Measurements from ENCODE around the gene FMN2. TPM values are rescaled to one million over a fixed set of nuclear protein-coding genes. Genes with fewer than 3 reads are reported as not detected.

The FMN2 gene
- total RNA-seq, 4 donors from 2014 or later: 0.46 to 1.4 (median 0.49) TPM; not detected in 1

DNA sequence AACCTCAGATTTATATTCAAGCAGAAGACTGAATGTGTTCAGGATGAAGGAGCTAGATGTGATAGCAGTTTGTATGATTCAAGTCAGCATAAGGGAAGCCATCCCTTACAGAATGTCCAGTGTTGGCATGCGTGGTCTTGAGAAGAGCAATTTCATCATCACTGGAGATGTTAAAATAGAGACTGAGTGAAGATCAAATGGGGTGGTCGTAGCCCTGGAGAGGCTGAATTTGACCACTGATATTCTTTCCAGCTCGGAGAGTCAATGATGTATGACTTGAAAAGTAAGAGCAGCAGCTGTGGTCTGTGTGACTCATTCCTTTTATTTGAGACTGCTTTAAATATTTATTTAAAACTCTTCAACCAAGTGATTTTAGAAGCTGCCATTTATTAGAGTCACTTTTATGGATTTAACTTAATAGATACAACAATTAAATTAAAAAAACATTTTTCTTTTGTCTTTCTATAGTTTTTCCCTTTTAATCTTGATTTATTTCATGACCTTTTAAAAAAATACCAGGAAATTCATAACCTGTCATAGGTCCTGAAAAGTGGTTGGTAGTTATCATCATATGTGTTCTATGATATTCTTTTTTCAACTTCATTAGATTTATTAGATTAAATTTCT, 15.5 kb downstream of the FMN2 start:
- TF ChIP-seq CTCF (IDR thresholded peaks at IDR 0.05) (no peak), POLR2A (IDR thresholded peaks at IDR 0.05) (no peak)
- no peak overlapping the region for H3K4me3 ChIP-seq (ENCODE audit: low read depth, poor library complexity, severe bottlenecking)
- intact Hi-C loops (cut with DNase I; ENCODE audit: low total_unique reads): no loop called here
- no peak for DNase-seq (ENCODE audit: low spot score in 2 of 2)
- WGBS, 2 donors: 77 to 83% methylated on average over 3 of the region's 3 CpGs

GRCh38 chr1:240109130-240109529, 17.4 kb downstream of the FMN2 start:
- 83 to 84% methylated on average over 2 of the region's 2 CpGs for WGBS, 2 donors
- TF ChIP-seq POLR2A (IDR thresholded peaks at IDR 0.05): no peak
- TF ChIP-seq CTCF (IDR thresholded peaks at IDR 0.05): no peak
- intact Hi-C loops (cut with DNase I; ENCODE audit: low total_unique reads): no loop called here
- H3K4me3 ChIP-seq (ENCODE audit: low read depth, poor library complexity, severe bottlenecking): no peak overlapping the region
- no peak for DNase-seq (ENCODE audit: low spot score in 2 of 2)

GRCh38 chr1:240109920-240110636, 18.4 kb downstream of the FMN2 start:
- no peak overlapping the region for H3K4me3 ChIP-seq (ENCODE audit: low read depth, poor library complexity, severe bottlenecking)
- 65 to 69% methylated on average over 5 of the region's 5 CpGs for WGBS, 2 donors
- intact Hi-C loops (cut with DNase I; ENCODE audit: low total_unique reads): no loop called here

GRCh38 chr1:240111558-240111957, 19.9 kb downstream of the FMN2 start:
- H3K4me3 ChIP-seq (ENCODE audit: low read depth, poor library complexity, severe bottlenecking): no peak overlapping the region
- DNase-seq (ENCODE audit: low spot score in 2 of 2): no peak
- intact Hi-C loops (cut with DNase I; ENCODE audit: low total_unique reads): no loop called here
- TF ChIP-seq POLR2A (IDR thresholded peaks at IDR 0.05): no peak
- TF ChIP-seq CTCF (IDR thresholded peaks at IDR 0.05): no peak
- WGBS, 2 donors: 80 to 86% methylated on average over 6 of the region's 6 CpGs

More at GRCh38 chr1:240109920-240110636, 18.4 kb downstream of the FMN2 start:
- no peak for DNase-seq (ENCODE audit: low spot score in 2 of 2)
- TF ChIP-seq CTCF (IDR thresholded peaks at IDR 0.05) (no peak), POLR2A (IDR thresholded peaks at IDR 0.05) (no peak)

DNA sequence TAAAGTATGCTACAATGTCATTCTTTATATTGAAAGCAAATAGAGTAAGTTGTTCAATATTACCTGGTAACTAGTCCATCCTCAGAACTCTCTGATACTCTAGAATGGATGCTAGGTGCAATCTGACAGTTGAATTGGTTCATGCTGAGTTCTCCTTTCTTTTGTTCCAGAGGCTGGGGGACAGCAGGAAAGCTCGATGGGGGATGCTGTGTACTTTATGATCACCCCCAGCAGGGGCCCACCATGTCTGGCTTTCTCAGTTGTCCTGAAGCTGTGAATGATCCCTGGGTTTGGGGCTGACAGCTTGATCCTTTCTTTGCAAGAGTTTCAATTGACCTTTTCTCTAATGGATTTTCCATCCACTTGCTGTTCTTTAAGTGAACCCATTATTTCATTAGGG, 22.5 kb downstream of the FMN2 start:
- no peak for DNase-seq (ENCODE audit: low spot score in 2 of 2)
- 39 to 43% methylated on average over 1 of the region's 1 CpG for WGBS, 2 donors
- no peak overlapping the region for H3K4me3 ChIP-seq (ENCODE audit: low read depth, poor library complexity, severe bottlenecking)
- TF ChIP-seq CTCF (IDR thresholded peaks at IDR 0.05) (no peak), POLR2A (IDR thresholded peaks at IDR 0.05) (no peak)
- intact Hi-C loops (cut with DNase I; ENCODE audit: low total_unique reads): no loop called here

All from lower leg skin (tissue), 4 donors.